K562 treated with DMSO at 1 percent for 4 hours (cell line): ENCODE data around the gene SNAP47. TPM values are rescaled to one million over a fixed set of nuclear protein-coding genes. Genes with fewer than 3 reads are reported as not detected.

ENCODE experiments used
- total RNA-seq: library from RNA; unstranded; fragments of 300-600 nt; gene quantifications from 2 replicates; pipeline ENCODE4 v1.2.3, GENCODE V29; 2022; ENCODE audit not compliant: insufficient read depth

The SNAP47 gene, protein sequence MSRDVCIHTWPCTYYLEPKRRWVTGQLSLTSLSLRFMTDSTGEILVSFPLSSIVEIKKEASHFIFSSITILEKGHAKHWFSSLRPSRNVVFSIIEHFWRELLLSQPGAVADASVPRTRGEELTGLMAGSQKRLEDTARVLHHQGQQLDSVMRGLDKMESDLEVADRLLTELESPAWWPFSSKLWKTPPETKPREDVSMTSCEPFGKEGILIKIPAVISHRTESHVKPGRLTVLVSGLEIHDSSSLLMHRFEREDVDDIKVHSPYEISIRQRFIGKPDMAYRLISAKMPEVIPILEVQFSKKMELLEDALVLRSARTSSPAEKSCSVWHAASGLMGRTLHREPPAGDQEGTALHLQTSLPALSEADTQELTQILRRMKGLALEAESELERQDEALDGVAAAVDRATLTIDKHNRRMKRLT
- 45.0 and 48.2 TPM in 2 replicates for total RNA-seq

DNA sequence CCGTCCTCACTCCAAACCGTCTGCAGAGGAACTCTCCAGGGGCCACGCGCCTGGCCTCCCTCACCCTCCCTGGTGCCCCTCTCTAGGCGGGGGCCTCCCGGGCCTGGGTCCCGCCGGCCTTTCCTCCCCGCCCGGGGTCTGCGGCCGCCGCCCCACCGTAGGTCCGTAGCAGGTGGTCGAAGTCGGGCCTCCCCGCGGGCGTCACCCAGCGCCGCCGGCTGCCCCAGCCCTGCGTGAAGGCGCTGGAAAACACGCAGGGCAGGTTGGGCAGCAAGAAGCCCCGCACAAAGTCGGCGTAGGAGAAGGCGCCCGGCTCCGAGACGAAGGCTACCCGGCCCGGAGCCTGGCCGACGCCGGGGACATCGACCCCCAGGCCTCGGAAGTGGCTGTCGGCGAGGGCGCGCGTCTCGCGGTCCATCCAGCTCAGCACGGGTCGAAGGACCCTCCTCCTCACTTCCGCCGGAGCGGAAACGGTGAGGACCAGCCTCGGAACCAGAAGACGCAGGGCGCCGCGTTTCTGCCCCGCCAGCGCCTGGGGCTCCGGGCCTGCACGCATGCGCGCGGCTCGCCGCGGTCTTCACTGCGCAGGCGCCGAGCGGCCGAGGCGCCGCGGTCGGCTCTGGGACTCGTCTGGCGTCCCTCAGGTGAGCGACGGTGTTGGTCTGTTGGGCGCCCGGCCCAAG, at the start of gene SNAP47, which contains the start of gene JMJD4:
TSS of gene SNAP47 (plus strand) at position 580 of the 683 bp plus-strand sequence. CDS start 12,302 bp downstream, outside the sequence.
TSS of gene JMJD4 (minus strand) at position 447 of the 683 bp plus-strand sequence. CDS start at position 418, 29 bp downstream.

DNA sequence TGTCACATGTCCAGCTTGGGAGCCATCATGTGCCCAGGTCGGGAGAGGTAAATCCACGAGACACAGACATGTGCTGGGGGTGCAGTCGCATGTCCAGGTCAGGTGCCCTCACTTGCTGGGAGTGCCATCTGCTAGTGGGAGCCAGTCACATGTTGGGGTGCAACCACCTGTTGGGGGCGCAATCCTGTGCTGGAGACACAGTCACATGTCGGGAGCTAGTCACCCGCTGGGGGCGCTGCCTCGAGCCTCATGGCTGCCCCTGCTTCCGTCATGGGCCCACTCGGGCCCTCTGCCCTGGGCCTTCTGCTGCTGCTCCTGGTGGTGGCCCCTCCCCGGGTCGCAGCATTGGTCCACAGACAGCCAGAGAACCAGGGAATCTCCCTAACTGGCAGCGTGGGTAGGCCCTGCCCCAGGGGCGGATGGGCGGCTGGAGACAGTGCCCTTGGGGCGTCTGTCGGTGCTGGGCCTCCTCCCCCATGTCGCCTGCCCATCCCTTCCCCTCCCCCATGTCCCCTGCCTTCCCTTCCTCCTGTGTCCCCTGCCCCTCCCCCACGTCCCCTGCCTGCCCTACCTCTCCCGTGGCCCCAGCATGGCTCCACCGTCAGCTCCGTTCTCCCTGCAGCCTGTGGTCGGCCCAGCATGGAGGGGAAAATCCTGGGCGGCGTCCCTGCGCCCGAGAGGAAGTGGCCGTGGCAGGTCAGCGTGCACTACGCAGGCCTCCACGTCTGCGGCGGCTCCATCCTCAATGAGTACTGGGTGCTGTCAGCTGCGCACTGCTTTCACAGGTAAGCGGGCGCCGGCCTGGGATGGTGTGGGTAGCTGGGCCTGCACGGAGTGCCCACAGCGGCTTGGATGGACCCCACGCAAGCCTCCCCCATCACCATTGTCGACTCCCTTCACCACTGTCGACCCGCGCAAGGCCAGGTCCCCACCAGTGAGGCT, 80.5 kb downstream of the SNAP47 start, which contains the start of gene PRSS38:
TSS of gene PRSS38 (plus strand) at position 208 of the 942 bp plus-strand sequence. CDS start at position 250, 42 bp downstream.

Other genes starting within 250 kb of the SNAP47 start
- 0.91 and 6.2 TPM in 2 replicates for gene ZNF678, start 171.9 kb upstream of the SNAP47 start, total RNA-seq
- 5.6 and 5.8 TPM in 2 replicates for gene JMJD4, start 133 bp upstream of the SNAP47 start, total RNA-seq
- not detected in 2 replicates for gene PRSS38, start 80.2 kb downstream of the SNAP47 start, total RNA-seq
- gene WNT9A, start 212.5 kb downstream of the SNAP47 start, total RNA-seq = 0.39 and 0.47 TPM in 2 replicates